K562 (cell line): ENCODE measurements around the gene ANP32B. TPM values are rescaled to one million over a fixed set of nuclear protein-coding genes. Genes with fewer than 3 reads are reported as not detected.
A peak's percentile ranks its signal among the peaks of the same experiment; 100 is the strongest.

Experiments used
- ARID2 ChIP-seq: fragments of 450-650 bp; IDR thresholded peaks from 2 replicates; pipeline ENCODE4 v1.6.1; 2017; ENCODE audit warnings: antibody characterized with exemption, mild to moderate bottlenecking
- ATF6 ChIP-seq: sonication (generic); formaldehyde crosslinking; IDR thresholded peaks from 2 replicates; pipeline ENCODE4 v1.4.0; 2020; ENCODE audit warnings: mild to moderate bottlenecking, missing genetic modification reagents
- DDX20 ChIP-seq: fragments of 450-650 bp; IDR thresholded peaks from 2 replicates; pipeline ENCODE4 v1.6.1; 2016; ENCODE audit warnings: missing genetic modification characterization, low read depth, mild to moderate bottlenecking, missing compliant biosample characterization, moderate library complexity
- DEAF1 ChIP-seq: fragments of 450-650 bp; formaldehyde crosslinking; IDR thresholded peaks from 2 replicates; pipeline ENCODE4 v1.4.0; 2020; ENCODE audit warnings: mild to moderate bottlenecking, moderate library complexity
- GTF3C2 ChIP-seq: IDR thresholded peaks from 3 replicates; pipeline ENCODE4 v1.6.1; 2011; ENCODE audit warnings: borderline replicate concordance, mild to moderate bottlenecking, moderate library complexity; ENCODE audit not compliant: insufficient read length; ENCODE audit errors: extremely low read depth
- HLTF ChIP-seq: fragments of 450-650 bp; IDR thresholded peaks from 2 replicates; pipeline ENCODE4 v1.6.1; 2016
- KAT2B ChIP-seq: IDR thresholded peaks from one replicate; pipeline ENCODE4 v1.6.1; 2012; ENCODE audit warnings: low read depth, mild to moderate bottlenecking, control low read depth, inconsistent platforms, low read length, moderate library complexity
- MAX ChIP-seq: sonication (generic); formaldehyde crosslinking; IDR thresholded peaks from 2 replicates; pipeline ENCODE4 v1.9.0; 2022; ENCODE audit warnings: mild to moderate bottlenecking, missing genetic modification reagents
- NR0B1 ChIP-seq: fragments of 450-650 bp; IDR thresholded peaks from one replicate; pipeline ENCODE4 v1.6.1; 2018; ENCODE audit warnings: mild to moderate bottlenecking, moderate library complexity; ENCODE audit not compliant: partially characterized antibody
- PHF20 ChIP-seq: fragments of 450-650 bp; IDR thresholded peaks from 2 replicates; pipeline ENCODE4 v1.6.1; 2018; ENCODE audit not compliant: partially characterized antibody
- PYGO2 ChIP-seq: fragments of 450-650 bp; IDR thresholded peaks from 2 replicates; pipeline ENCODE4 v1.6.1; 2016; ENCODE audit warnings: mild to moderate bottlenecking, missing genetic modification characterization, moderate library complexity, missing compliant biosample characterization
- SMAD4 ChIP-seq: fragments of 250-450 bp; sonication (Bioruptor Pico); conservative IDR thresholded peaks from 2 replicates; pipeline ENCODE4 v1.8.0; 2021; ENCODE audit warnings: inconsistent platforms, mild to moderate bottlenecking, moderate library complexity
- SP2 ChIP-seq: IDR thresholded peaks from 2 replicates; pipeline ENCODE4 v1.6.1; 2011; ENCODE audit warnings: mild to moderate bottlenecking, low read depth, low read length, moderate library complexity; ENCODE audit not compliant: poor library complexity, severe bottlenecking; ENCODE audit errors: extremely low read depth
- TAF7 ChIP-seq: fragments of 450-650 bp; IDR thresholded peaks from 2 replicates; pipeline ENCODE4 v1.6.1; 2016; ENCODE audit warnings: missing genetic modification characterization, missing compliant biosample characterization
- polyA plus RNA-seq, 8 experiments: library from polyadenylated mRNA; depleted of rRNA in 4 of 8; stranded (reverse) in 5 of 8; unstranded in 3 of 8; fragments of >200 nt; fragmentation: Nextera tagmentation in 2 of 8; fragmentation: Illumina TruSeq in 1 of 8; extraction: Ambion mirVana in 2 of 8; extraction: Trizol in 1 of 8; gene quantifications; 2 replicates each; pipeline versions ENCODE4 v1.2.1 to v1.2.3, GENCODE V29; 2011 to 2014; ENCODE audit warnings: inconsistent platforms in 1 of 8, missing spikeins in 1 of 8
- total RNA-seq, 7 experiments: library from RNA; depleted of rRNA in 6 of 7; stranded (reverse); fragments of >200 nt in 6 of 7; fragmentation: Illumina TruSeq in 2 of 7; extraction: Trizol in 2 of 7; gene quantifications; 2 replicates each; pipeline versions ENCODE4 v1.2.1 to v1.2.3, GENCODE V29; 2011 to 2021; ENCODE audit warnings: low replicate concordance in 1 of 7

ANP32B gene
- total and polyA plus RNA-seq, 9 of the 15 experiments (the other 6 are each of a cell fraction or from before 2014, with no cell fraction given): 68.9 to 815 (median 141) TPM

- no peak for TF ChIP-seq NR0B1
- TF ChIP-seq HLTF: 0 out of 2 replicates have a peak, but pooled peaks have one; percentile 43
- TF ChIP-seq SP2: no peak
- TF ChIP-seq MAX (CRISPR knock-in tag): peak; percentile 99
- TF ChIP-seq PYGO2: no peak
- peak; percentile 43; the same call in 1 of the 2 replicates for TF ChIP-seq DEAF1 (CRISPR knock-in tag)
- TF ChIP-seq SMAD4 (CRISPR knock-in tag): peak; percentile 87; the same call in 1 of the 2 replicates
- no peak for TF ChIP-seq GTF3C2
- no peak for TF ChIP-seq KAT2B
- TF ChIP-seq TAF7 (tag): peak; percentile 33; the same call in 1 of the 2 replicates
- no peak for TF ChIP-seq PHF20
- no peak for TF ChIP-seq ATF6
- TF ChIP-seq ARID2: no peak
- no peak for TF ChIP-seq DDX20
Observed at GRCh38 chr9:97982683-97983588, at the start of gene ANP32B (continued).
